GM21717 (cell line): ENCODE measurements around the gene EIF3L.
"Not testable (repeated sequence)": the region's sequence is repeated elsewhere in the genome, so short reads cannot be mapped to it uniquely, and the experiment has no call there.

ENCODE experiments used
- ATAC-seq: cut with Tn5 transposase; IDR thresholded peaks from one replicate; pipeline ENCODE4 v1.9.1; 2021; ENCODE audit warnings: mild to moderate bottlenecking, moderate library complexity; ENCODE audit not compliant: unreplicated experiment

EIF3L gene

DNA sequence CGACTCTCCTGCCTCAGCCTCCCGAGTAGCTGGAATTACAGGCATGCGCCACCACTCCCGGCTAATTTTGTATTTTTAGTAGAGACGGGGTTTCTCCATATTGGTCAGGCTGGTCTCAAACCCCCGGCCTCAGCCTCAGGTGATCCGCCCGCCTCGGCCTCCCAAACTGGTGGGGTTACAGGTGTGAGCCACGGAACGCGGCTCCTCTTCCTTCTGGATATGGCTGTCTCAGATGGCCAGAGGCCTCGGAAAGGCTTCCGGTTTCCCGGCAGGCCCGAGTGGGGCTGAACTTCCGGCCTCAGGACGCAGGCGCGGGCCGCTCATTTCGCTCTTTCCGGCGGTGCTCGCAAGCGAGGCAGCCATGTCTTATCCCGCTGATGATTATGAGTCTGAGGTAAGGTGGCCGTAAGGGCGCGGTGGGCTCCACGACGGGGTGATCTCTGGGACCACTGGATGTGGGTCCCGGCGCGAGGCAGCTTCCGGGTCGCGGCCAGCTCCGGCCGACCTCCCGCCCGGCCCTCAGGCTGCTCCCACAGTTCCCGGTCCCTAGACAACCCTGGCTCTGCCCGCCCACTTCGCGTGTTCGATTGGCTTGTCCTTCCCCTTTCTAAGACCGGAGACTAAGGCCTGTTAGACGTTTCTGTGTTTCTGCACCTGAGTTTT, at the start of gene EIF3L:
Gene EIF3L, plus strand, starts transcription at position 331 of the 663 bp plus-strand sequence. Its CDS starts 31 bp downstream, at position 362.
- ATAC-seq: peak; percentile 45

DNA sequence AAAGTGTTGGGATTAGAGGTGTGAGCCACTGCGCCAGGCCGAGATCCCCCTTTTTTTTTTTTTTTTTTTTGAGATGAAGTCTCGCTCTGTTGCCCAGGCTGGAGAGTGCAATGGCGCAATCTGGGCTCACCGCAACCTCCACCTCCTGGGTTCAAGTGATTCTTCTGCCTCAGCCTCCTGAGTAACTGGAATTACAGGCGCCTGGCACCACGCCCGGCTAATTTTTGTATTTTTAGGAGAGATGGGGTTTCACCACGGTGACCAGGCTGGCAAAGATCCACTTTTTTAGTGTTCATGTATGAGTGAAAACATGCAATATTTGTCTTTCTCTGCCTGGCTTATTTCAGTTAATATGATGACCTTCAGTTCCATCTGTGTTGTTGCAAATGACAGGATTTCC, 49.2 kb upstream of the EIF3L start:
- ATAC-seq: not testable (repeated sequence)

DNA sequence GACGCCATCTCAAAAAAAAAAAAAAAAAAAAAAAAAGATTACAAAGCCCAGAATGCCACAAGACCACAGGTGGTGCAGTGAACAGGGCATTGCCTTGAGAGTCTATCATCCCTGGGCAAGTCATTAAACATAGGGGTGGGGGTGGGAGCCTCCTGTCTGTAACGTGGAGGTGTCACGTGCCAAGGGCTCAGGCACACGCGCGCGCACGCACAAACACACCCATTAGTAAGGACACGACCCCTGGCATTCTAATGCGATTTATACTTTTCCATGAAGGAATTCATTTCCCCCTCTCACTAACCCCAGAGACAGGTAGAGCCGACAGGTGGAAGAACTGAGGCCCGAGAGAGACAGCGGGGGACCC, 47.3 kb upstream of the EIF3L start:
- no peak for ATAC-seq

DNA sequence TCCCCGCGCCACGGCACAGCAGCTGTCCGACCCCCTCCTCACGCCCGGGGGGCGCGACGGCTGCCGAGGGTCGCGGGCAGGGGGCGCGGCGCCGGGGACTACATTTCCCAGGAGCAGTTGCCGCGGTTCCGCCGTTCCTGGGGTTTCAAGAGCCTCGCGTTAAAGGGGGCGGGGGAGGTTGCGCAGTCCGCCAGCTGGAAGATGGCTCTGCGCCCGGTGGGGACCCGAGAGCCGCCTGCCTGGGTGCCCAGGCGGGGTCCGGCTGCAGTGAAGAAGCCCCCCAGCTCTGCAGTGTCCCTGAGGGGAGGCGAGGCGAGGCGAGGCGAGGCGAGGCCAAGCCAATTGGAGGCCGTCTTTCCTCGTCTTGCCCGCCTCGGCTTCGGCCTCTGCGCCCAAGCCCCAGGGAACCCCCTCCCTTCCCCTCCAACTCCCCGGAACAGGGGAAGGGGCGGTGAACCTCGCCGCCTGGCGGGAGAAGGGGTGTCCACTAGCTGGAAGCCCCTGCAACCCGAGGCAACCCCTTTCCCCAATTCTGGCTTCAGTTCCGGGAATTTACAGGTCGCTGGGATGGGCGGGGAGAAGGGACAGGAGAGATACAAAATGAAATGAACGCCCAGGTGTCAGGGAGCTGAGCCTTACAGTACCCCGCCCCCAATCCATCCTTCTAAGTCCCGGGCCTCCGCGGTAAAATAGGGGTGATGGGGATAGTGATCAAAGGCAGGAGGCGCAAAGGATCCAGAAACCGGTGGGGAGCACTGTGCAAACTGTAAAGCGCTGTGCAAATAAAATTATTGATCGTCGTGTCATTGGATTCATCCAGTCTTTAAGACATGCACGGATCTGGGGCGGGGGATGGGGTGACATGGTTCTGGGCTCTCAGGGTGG, 46.7 kb upstream of the EIF3L start:
- no peak for ATAC-seq

DNA sequence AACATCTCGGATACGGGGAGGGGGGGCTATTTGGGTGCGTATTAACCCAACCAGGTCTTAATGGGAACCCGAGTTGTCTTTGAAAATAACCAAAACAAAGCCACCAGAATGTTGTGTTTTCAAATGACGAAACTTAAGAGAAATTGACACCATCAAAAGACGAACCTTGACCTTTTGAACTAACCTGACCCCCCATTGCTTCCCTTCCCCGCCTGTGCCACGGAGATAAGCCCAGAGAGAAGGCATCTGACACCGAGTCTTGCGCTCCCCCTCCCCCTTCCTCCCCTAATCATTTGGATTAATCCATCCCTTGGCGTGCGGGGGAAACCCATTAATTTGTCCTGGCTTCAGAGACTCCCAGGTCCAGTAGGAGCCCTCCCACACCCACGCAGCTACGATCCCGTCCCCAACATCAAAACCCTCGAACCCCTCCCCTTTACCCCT, 46.0 kb upstream of the EIF3L start:
- no peak for ATAC-seq

DNA sequence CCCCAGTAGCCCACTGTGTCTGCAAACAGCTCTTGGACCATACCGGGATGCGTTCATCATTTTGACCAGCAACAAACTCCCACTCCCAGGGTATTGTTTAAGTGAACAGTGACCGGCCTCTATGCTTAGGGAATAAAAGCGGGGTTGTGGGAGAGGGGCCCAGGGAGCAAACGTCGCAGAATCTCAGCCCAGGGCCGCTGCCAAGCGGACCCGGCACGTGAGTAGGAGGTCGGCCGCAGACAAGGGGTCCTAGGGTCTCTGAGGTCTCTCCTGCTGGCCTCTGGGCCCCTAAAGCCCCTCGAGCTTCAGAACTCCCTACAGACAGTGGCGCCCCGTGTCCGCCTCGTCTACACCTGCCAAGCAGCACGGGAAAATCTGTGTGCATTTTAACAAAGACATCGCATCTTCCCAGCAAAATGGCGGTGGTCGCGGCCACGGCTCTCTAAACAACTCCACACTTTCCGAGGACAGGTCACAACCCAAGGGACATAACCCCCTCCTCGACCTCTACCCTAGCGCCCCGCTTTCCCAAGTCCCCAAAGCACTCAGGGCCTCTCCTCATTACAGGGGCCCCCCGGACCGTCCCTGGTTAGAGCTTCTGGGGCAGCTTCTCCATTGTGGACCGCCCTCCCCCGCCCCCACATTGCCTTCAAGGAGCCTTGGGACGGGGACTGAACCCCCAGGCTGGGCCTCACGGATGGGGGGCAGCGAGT, 45.4 kb upstream of the EIF3L start:
- ATAC-seq: no peak

DNA sequence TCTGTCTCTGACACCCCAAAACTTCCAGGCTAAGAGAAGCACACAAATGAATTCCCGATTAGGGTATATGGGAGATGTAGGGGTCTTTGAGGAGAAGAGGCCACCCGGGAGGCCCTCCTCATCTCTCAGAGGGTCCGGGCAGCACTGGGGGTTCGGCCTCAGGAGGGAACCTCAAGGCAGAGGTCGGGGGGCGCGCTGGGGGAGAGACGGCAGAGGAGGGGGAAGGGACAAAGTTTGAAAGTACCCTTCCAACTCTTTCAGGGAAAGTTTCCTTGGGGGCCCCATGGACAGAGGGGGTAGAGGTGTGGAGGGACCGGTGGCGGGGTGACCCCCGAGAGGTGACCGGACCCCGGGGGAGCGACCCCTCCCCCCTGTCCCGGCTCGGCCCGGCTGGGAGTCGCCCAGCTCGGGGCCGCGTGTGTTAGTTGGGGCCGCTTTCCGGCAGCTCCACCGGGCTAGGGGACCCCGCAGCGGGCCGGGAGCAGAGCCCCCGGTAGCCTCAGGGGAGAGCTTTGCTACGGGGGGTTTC, 44.8 kb upstream of the EIF3L start:
- no peak for ATAC-seq

DNA sequence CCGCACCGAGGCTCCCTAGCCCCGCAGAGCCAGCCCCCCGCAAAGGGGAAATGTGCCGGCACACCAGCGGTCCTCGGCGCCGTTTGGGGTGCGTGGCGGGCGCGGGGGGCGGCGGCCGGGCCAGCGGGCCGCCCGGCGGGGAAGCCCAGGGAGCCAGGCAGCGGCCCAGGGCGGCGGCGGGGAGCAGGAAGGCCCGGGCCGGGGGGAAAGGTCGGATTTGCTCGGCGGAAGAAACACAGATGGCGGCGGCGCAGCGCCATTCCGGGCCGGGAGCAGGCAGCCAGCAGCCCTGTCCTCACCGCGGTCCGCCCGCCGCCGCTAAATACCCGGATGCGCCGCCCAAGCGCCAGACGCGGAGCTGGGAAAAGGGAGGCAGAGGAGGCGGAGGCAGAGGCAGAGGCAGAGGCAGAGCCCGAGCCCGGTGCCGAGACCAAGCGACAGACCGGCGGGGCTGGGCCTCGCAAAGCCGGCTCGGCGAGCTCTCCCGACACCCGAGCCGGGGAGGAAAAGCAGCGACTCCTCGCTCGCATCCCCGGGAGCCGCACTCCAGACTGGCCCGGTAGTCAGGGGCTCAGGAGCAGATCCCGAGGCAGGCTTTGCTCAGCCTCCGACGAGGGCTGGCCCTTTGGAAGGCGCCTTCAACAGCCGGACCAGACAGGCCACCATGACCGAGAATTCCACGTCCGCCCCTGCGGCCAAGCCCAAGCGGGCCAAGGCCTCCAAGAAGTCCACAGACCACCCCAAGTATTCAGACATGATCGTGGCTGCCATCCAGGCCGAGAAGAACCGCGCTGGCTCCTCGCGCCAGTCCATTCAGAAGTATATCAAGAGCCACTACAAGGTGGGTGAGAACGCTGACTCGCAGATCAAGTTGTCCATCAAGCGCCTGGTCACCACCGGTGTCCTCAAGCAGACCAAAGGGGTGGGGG, 44.1 kb upstream of the EIF3L start:
- no peak for ATAC-seq

DNA sequence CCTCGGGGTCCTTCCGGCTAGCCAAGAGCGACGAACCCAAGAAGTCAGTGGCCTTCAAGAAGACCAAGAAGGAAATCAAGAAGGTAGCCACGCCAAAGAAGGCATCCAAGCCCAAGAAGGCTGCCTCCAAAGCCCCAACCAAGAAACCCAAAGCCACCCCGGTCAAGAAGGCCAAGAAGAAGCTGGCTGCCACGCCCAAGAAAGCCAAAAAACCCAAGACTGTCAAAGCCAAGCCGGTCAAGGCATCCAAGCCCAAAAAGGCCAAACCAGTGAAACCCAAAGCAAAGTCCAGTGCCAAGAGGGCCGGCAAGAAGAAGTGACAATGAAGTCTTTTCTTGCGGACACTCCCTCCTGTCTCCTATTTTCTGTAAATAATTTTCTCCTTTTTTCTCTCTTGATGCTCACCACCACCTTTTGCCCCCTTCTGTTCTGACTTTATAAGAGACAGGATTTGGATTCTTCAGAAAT, 43.4 kb upstream of the EIF3L start:
- ATAC-seq: no peak

DNA sequence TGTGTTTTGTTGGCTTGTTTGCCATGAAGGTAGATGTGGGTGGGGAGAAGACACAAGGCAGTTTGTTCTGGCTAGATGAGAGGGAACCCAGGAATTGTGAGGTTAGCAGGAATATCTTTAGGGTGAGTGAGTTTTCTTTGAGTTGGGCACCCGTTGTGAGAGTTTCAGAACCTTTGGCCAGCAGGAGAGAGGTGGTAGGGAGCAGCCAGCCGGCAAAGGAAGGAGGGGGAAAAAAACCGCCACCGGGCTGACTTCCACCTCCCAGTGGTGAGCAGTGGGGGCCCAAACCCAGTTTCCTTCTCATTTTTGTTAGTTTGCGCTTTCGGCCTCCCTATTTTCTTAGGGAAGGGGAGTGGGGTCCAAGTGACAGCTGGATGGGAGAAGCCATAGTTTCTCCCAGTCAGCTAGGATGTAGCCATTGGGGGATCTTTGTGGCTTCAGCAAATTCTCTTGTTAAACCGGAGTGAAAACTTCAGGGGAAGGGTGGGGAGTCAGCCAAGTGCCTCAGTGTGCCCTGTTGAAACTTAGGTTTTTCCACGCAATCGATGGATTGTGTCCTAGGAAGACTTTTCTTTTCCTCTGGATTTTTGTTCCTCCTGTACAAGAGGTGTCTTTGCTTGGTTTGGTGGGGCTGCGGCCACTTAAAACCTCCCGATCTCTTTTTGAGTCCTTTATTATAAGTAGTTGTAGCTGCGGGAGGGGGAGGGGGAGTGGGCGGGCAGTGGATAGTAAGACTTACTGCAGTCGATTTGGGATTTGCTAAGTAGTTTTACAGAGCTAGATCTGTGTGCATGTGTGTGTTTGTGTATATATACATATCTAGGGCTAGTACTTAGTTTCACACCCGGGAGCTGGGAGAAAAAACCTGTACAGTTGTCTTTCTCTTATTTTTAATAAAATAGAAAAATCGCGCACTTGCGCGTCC, 42.5 kb upstream of the EIF3L start:
- no peak for ATAC-seq

DNA sequence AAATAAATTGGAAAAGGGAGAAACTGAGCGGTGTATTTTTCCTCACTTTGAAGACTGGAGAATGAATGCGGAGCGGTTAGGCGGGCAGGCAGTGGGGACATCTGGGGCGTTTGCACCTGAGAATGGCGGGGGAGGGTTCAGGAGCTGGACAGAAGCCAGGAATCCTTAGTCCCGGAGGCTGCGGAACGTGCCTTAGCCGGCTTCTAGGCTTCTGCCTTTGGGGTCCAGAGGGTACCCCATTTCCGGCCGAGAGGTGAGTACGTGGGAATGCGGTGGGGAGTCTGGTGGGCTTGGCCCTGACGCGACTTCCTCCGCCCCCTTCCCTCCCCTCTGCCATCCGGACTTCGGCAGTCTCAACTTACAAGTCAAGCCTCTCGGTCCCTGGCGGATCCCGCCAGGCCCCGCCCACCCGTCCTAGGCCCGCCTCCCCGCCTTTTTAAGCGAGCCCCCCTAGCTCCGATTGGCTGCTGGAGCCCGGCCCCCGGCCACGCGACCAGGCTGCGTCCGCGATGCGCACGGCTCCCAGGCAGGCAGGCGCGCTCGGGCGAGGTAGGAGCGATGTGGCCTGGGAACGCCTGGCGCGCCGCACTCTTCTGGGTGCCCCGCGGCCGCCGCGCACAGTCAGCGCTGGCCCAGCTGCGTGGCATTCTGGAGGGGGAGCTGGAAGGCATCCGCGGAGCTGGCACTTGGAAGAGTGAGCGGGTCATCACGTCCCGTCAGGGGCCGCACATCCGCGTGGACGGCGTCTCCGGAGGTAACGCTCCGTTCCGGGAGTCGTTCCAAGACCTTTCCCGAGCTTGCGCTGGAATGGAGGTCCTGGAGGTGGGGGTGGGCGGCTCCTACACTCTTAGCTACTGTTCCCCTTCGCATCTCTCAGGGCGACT, 41.6 kb upstream of the EIF3L start, which contains the start of gene GCAT:
Gene GCAT, plus strand, starts transcription at position 525 of the 884 bp plus-strand sequence. Its CDS starts 34 bp downstream, at position 559.
- peak; percentile 61 for ATAC-seq

DNA sequence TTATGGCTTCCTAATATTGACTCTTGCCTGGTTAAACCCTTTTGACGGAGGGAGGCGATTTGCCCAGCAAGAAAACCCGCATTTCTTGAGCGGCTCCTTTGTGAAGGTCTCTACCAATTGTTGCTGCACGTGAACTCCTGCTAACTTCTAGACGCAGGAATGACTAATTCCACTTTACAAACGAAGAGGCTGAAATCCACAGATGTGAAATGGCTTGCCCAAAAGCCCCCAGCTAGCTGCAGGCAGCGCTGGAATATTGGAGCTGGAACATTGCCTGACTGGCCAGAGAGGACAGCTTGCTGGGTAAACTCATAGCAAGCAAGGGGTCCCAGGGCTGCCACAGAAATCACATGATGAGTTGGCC, 40.9 kb upstream of the EIF3L start:
- ATAC-seq: no peak

DNA sequence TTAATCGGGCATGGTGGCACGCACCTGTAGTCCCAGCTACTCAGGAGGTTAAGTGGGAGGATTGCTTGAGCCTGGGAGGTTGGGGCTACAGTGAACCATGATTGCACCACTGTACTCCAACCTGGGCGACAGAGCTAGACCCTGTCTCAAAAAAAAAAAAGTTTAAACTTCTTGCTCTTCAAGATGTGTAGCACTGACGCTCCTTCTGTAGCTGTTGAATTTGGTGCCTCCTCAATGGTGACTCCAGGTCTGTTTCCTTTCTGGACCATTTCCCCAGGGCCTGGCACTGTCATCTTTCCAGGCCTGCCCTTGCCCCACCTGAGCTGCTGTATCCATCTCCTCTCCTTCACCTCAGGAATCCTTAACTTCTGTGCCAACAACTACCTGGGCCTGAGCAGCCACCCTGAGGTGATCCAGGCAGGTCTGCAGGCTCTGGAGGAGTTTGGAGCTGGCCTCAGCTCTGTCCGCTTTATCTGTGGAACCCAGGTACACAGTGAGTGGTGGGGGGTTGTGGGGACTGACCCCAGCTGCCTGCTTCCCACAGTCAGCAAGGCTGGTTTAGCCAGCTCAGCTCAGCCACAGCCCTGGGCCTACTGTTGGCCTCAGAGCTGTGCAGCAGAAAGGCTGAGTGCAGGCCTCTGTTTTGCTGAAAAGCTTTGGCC, 39.4 kb upstream of the EIF3L start:
- no peak for ATAC-seq

DNA sequence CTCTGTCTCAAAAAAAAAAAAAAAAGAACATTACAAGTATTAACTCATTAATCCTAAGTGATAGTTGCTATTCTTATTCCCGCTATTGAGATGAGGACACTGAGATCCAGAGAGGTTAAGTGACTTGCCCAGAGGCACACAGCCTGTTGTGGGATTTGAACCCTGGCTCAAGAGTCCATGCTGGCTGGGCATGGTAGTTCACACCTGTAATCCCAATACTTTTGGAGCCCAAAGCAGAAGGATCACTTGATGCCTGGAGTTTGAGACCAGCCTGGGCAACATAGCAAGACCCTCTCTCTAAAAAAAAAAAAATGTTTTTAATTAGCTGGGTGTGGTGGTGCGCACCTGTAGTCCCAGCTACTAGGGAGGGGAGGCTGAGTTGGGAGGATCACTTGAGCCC, 37.4 kb upstream of the EIF3L start:
- ATAC-seq: no peak

DNA sequence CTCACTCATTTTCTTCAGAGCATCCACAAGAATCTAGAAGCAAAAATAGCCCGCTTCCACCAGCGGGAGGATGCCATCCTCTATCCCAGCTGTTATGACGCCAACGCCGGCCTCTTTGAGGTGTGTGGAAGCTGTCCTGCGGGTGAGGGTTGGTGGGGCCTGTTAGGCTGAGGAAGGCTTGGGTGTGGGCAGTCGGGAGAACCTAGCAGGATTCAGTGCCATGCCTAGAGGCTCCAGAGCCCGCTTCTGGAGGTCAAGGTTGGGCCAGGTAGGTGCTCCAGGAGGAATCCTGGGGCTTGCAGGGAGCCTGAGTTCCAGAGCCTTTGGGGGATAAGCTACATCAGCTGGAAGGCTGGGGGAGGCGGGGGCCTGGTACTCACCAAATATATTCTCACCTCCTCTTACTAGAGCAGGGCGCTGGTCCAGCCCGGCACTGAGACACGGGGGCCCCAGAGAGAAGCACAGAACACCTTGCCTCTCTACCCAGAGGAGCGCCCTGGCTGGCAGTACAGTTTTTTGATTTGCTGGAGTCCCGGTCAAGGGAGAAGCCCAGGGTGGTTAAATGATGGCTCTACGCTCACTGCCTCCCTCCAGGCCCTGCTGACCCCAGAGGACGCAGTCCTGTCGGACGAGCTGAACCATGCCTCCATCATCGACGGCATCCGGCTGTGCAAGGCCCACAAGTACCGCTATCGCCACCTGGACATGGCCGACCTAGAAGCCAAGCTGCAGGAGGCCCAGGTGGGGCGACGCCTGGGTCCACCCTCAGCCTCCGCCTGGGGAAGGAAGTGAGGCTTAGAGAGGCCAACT, 36.1 kb upstream of the EIF3L start:
- no peak for ATAC-seq

DNA sequence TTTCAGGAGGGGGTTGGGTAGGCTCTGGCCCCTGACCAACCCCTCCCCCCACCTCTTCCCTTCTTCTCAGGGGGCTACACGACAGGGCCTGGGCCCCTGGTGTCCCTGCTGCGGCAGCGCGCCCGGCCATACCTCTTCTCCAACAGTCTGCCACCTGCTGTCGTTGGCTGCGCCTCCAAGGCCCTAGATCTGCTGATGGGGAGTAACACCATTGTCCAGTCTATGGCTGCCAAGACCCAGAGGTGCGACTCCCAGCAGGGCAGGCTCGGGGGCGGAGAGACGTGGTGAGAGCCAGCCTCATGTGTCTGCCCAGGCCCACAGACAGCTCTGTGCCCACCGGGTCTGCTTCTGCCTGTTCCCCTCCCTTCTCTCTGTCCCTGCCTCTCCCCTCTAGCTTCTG, 33.6 kb upstream of the EIF3L start:
- no peak for ATAC-seq
